Tibial nerve (tissue), 4 donors: Measurements from ENCODE around the gene NINJ2. TPM values are rescaled to one million over a fixed set of nuclear protein-coding genes. Genes with fewer than 3 reads are reported as not detected.

ENCODE experiments used
- DNase-seq, 2 donors: peaks; one replicate each; pipeline ENCODE4 v3.0.0-alpha.2; 2019; ENCODE audit warnings: low spot score in 2 of 2
- H3K27ac ChIP-seq, 4 donors: fragments of 200-600 bp; sonication (generic) in 3 of 4; one replicate each; pipeline ENCODE4 v1.5.1; 2017 to 2019; ENCODE audit warnings: mild to moderate bottlenecking in 1 of 4
- H3K27me3 ChIP-seq, 2 donors: fragments of 200-600 bp; sonication (generic) in 1 of 2; one replicate each; pipeline versions ENCODE4 v1.5.1 to v1.6.0; 2017 to 2019
- H3K36me3 ChIP-seq, 3 donors: fragments of 200-600 bp; sonication (generic); one replicate each; pipeline ENCODE4 v1.5.1; 2018 to 2019
- H3K4me1 ChIP-seq, 4 donors: fragments of 200-600 bp; sonication (generic) in 3 of 4; one replicate each; pipeline ENCODE4 v1.5.1; 2017 to 2019
- H3K4me3 ChIP-seq, 4 donors: fragments of 200-600 bp; sonication (generic) in 3 of 4; one replicate each; pipeline ENCODE4 v1.5.1; 2017 to 2019; ENCODE audit warnings: mild to moderate bottlenecking in 1 of 4, moderate library complexity in 1 of 4
- H3K9me3 ChIP-seq, 4 donors: fragments of 200-600 bp; sonication (generic) in 3 of 4; one replicate each; pipeline ENCODE4 v1.5.1; 2017 to 2019
- EP300 ChIP-seq, 2 donors: sonication (generic); formaldehyde crosslinking; IDR thresholded peaks; one replicate each; pipeline ENCODE4 v1.6.1; 2017; ENCODE audit warnings: antibody characterized with exemption in 2 of 2, mild to moderate bottlenecking in 1 of 2
- POLR2A ChIP-seq, 2 donors: fragments of 450-650 bp; IDR thresholded peaks; one replicate each; pipeline ENCODE4 v1.6.1; 2017; ENCODE audit warnings: antibody characterized with exemption in 2 of 2, mild to moderate bottlenecking in 2 of 2, moderate library complexity in 2 of 2
- WGBS, 2 donors: methylation state at CpG; one replicate each; pipeline ENCODE4 v1.1.5; 2018; 5-methylcytosine and 5-hydroxymethylcytosine counted together
- total RNA-seq, 4 donors: library from RNA; depleted of rRNA; stranded (reverse); fragments of >200 nt; gene quantifications; one replicate each; pipeline ENCODE4 v1.1.0, GENCODE V29; 2016
- TF ChIP-seq, protein P1 (sequence below), 5 experiments: fragments of 200-600 bp in 3 of 5; fragments of 450-650 bp in 2 of 5; sonication (generic) in 3 of 5; IDR thresholded peaks; one replicate each; pipeline ENCODE4 v1.5.1; 2016 to 2019; ENCODE audit warnings: antibody characterized with exemption in 5 of 5, mild to moderate bottlenecking in 3 of 5, moderate library complexity in 2 of 5

NINJ2 gene
- total RNA-seq, 4 donors from 2014 or later = 8.4 to 17.7 (median 12.6) TPM

DNA sequence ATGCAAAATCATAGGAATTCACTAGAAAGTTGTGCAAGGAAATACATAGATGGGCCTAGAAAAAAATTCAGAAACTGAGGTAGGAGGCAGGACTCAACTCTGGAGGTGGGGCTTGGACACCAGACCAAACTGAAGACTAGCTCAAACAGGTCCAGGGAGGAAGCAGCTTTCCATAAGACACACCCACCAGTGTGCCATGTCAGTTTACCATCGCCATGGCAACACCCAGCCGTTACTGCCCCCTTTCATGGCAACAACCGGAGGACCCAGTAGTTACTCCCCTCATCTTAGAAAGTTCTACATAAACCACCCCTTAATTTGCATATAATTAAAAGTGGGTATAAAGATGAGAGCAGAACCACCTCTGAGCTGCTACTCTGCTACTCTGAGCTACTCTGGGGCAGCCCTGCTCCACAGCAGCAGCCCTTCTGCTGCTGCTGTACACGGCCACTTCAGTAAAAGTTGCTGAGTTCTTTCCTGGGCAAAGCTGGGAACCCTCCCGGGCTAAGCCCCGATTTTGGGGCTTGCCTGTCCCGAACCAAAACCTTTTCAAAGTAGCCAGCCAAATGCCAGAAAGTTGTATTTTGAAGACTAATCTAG is 30.8 kb upstream of the NINJ2 start:
- Histone ChIP-seq H3K9me3 (peaks cover 0 to 20% (median 4%) of the 10 kb centered on the region in 4 donors), H3K27me3 (no peaks in the 10 kb centered on the region), H3K4me3 (no peak overlapping the region), H3K4me1 (peaks cover 0 to 3% (median 0%) of the 10 kb centered on the region in 4 donors), H3K27ac (peak overlapping the region in 1 of 4 donors; percentile 40), H3K36me3 (no peaks in the 10 kb centered on the region)
- 84 to 88% methylated on average over 7 of the region's 7 CpGs for WGBS, 2 donors
- TF ChIP-seq EP300 (IDR thresholded peaks at IDR 0.05) (no peak), POLR2A (IDR thresholded peaks at IDR 0.05) (no peak)
- TF ChIP-seq, protein P1, sequence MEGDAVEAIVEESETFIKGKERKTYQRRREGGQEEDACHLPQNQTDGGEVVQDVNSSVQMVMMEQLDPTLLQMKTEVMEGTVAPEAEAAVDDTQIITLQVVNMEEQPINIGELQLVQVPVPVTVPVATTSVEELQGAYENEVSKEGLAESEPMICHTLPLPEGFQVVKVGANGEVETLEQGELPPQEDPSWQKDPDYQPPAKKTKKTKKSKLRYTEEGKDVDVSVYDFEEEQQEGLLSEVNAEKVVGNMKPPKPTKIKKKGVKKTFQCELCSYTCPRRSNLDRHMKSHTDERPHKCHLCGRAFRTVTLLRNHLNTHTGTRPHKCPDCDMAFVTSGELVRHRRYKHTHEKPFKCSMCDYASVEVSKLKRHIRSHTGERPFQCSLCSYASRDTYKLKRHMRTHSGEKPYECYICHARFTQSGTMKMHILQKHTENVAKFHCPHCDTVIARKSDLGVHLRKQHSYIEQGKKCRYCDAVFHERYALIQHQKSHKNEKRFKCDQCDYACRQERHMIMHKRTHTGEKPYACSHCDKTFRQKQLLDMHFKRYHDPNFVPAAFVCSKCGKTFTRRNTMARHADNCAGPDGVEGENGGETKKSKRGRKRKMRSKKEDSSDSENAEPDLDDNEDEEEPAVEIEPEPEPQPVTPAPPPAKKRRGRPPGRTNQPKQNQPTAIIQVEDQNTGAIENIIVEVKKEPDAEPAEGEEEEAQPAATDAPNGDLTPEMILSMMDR (IDR thresholded peaks at IDR 0.05) = no peak
- no peak for DNase-seq

DNA sequence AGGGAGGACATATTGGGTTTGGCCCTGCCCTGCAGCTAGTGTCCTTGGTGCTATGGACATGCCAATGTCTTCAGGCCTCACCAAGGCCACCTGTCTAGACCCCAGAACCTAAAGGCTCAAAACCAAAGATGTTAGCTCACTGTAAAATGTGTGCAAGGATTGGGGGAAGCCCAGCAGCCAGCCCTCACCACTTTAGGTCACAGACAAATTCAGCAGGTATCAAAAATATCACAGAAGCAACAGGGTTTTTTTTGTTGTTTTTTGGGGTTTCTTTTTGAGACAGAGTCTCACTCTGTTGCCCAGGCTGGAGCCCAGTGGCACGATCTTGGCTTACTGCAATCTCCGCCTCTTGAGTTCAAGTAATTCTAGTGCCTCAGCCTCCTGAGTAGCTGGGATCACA is 29.0 kb upstream of the NINJ2 start:
- Histone ChIP-seq H3K9me3 (peaks cover 0 to 2% (median 0%) of the 10 kb centered on the region in 4 donors), H3K27me3 (no peaks in the 10 kb centered on the region), H3K4me1 (peaks cover 0 to 3% (median 0%) of the 10 kb centered on the region in 4 donors), H3K36me3 (no peaks in the 10 kb centered on the region), H3K27ac (no peak overlapping the region), H3K4me3 (no peak overlapping the region)
- no peak for TF ChIP-seq EP300 (IDR thresholded peaks at IDR 0.05)
- TF ChIP-seq, protein P1 (IDR thresholded peaks at IDR 0.05) = no peak
- TF ChIP-seq POLR2A (IDR thresholded peaks at IDR 0.05) = no peak
- DNase-seq = no peak
- WGBS, 2 donors = 88 to 93% methylated on average over 2 of the region's 2 CpGs

DNA sequence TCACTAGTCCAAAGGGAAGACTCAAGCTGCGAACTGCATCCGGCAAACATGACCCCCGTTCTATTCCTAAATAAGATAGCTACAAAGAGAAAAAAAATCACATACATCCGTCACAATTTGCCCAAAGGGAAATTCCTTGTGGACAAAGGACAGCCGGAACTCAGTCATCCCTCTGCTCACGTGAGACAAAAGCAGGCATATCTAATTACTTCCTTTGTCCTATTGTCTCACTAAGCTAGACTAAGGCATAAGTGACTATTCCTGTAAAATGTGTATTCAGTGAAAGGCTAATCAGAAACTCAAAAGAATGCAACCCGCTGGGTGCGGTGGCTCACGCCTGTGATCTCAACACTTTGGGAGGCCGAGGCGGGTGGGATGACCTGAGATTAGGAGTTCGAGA is 27.2 kb upstream of the NINJ2 start:
- TF ChIP-seq POLR2A (IDR thresholded peaks at IDR 0.05) (no peak), EP300 (IDR thresholded peaks at IDR 0.05) (peak in 1 of 2 donors; percentile 30)
- WGBS, 2 donors = 69 to 78% methylated on average over 12 of the region's 12 CpGs
- Histone ChIP-seq H3K4me1 (peaks cover 0 to 3% (median 0%) of the 10 kb centered on the region in 4 donors), H3K27me3 (no peaks in the 10 kb centered on the region), H3K27ac (no peak overlapping the region), H3K36me3 (no peaks in the 10 kb centered on the region), H3K9me3 (no peaks in the 10 kb centered on the region), H3K4me3 (no peak overlapping the region)
- no peak for DNase-seq

DNA sequence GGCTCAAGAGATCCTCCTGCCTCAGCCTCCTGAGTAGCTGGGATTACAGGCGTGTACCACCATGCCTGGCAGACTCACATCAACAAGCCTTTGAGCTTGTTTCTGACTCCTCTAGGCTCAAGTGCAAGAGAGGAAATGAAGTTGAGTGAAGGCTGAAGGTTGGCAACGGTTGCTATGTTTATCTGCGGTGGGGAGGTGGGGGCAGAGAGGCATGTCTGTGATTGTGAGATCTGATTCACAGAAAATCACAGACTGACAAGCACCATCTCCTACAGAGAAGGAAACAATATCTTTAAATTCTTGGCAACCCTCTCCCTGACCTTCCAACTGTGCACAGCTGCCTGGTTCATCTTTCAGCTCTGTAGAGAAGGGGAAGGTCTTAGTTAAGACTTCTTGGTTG is 22.1 kb upstream of the NINJ2 start:
- H3K4me3 ChIP-seq = no peak overlapping the region
- H3K27ac ChIP-seq = no peak overlapping the region
- H3K4me1 ChIP-seq = no peaks in the 10 kb centered on the region
- H3K27me3 ChIP-seq = no peaks in the 10 kb centered on the region
- H3K9me3 ChIP-seq = no peaks in the 10 kb centered on the region
- DNase-seq = no peak
- WGBS, 2 donors = 33 to 41% methylated on average over 3 of the region's 3 CpGs
- no peak for TF ChIP-seq POLR2A (IDR thresholded peaks at IDR 0.05)
- no peaks in the 10 kb centered on the region for H3K36me3 ChIP-seq

DNA sequence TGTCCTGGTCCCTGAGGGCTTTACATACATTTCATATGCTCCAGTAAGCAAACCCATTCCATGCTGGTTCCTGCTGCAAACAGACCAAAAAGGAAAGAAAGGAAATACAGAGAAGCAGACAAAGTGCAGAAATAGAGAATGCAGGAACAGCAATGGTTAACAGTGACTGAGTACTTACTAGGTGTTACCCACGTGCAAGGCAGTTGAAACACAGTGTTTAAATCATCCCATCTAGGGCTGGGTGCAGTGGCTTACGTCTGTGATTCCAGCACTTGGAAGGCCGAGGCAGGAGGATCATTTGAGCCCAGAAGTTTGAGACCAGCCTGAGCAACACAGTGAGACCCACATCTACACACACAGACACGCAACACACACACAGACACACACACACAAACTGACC is 21.2 kb upstream of the NINJ2 start:
- DNase-seq = no peak
- TF ChIP-seq EP300 (IDR thresholded peaks at IDR 0.05) = no peak
- TF ChIP-seq POLR2A (IDR thresholded peaks at IDR 0.05) = no peak
- TF ChIP-seq, protein P1 (IDR thresholded peaks at IDR 0.05) = no peak
- no peaks in the 10 kb centered on the region for H3K27me3 ChIP-seq
- H3K4me1 ChIP-seq = no peaks in the 10 kb centered on the region
- WGBS, 2 donors = 72 to 74% methylated on average over 4 of the region's 4 CpGs
- no peak overlapping the region for H3K27ac ChIP-seq
- H3K4me3 ChIP-seq = no peak overlapping the region
- H3K9me3 ChIP-seq = no peaks in the 10 kb centered on the region
- no peaks in the 10 kb centered on the region for H3K36me3 ChIP-seq

DNA sequence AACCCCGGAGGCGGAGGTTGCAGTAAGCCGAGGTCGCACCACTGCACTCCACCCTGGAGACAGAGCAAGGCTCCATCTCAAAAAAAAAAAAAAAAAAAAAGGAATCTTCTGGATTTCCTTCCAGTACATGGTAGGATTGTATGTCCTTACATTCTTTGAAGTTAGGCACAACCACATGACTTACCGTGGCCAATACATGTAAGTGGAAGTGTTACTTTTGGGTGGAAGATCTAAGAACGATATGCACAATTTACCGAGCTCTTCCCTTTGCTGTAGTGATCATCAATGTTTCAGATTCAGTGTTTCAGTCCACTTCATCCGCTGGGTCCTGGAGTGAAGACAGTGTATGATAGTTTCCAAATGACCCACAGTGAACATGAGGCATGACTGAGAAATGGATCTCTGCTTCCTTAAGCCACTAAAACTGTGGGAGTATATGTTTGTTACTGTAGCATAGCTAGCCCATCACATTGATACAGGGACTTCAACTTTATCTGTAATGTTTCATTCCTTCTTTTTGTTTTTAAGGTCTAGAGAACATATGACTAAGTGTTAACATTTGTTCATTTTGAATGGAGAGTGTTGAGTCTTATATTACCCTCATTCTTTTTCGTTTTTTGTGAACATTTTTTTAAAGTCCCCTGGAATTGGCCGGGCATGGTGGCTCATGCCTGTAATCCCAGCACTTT is 18.5 kb upstream of the NINJ2 start:
- H3K27ac ChIP-seq = no peak overlapping the region
- 91 to 92% methylated on average over 10 of the region's 10 CpGs for WGBS, 2 donors
- H3K27me3 ChIP-seq = no peaks in the 10 kb centered on the region
- TF ChIP-seq, protein P1 (IDR thresholded peaks at IDR 0.05) = no peak
- TF ChIP-seq EP300 (IDR thresholded peaks at IDR 0.05) (no peak), POLR2A (IDR thresholded peaks at IDR 0.05) (no peak)
- no peak overlapping the region for H3K4me3 ChIP-seq
- H3K4me1 ChIP-seq = no peaks in the 10 kb centered on the region
- H3K36me3 ChIP-seq = no peaks in the 10 kb centered on the region
- H3K9me3 ChIP-seq = no peaks in the 10 kb centered on the region
- no peak for DNase-seq
